ENCODE results near the gene PAX6. TPM values are rescaled to one million over a fixed set of nuclear protein-coding genes. Genes with fewer than 3 reads are reported as not detected.
"Not testable (repeated sequence)": the region's sequence is repeated elsewhere in the genome, so short reads cannot be mapped to it uniquely, and the experiment has no call there.

Gene PAX6
- total RNA-seq, 1 experiment from 2014 or later: 0.13 TPM

- in situ Hi-C loops (cut with HindIII; ENCODE audit: low pct_unique_long_range_greater_than_20kb, low sequenced_read_pairs): no loop called here
- no peak for DNase-seq (ENCODE audit: low read depth, low spot score)
These were observed 49.5 kb downstream of the PAX6 start for GRCh38 chr11:31761636-31762035.

DNA sequence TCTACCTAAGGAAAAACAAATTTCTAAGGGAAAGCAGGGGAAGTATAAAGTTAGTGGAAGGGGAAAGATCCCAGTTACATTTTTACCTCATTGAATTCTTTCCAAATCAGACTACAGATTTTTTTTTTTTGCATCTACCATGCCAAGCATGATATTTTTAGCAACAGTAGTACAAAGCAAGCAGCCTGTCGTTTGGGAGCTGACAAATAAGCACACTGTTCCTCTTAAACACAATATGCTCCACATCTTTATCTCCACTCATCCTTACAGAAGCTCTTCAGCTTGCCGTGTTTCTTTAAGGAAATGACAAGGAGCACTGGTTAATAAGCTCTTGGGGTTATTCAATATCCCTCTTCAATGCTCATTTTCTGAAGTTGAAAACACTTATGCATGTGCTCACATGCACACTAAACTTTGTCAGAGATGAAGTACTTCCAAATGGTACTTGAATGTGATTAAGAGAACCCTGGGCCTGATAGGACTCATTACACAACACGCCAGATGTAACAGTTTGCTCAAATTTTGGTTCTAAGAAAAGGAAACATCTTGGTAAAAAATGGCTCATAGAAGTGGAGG, 53.8 kb downstream of the PAX6 start:
- in situ Hi-C loops (cut with HindIII; ENCODE audit: low pct_unique_long_range_greater_than_20kb, low sequenced_read_pairs): no loop called here
- DNase-seq (ENCODE audit: low read depth, low spot score): no peak

DNA sequence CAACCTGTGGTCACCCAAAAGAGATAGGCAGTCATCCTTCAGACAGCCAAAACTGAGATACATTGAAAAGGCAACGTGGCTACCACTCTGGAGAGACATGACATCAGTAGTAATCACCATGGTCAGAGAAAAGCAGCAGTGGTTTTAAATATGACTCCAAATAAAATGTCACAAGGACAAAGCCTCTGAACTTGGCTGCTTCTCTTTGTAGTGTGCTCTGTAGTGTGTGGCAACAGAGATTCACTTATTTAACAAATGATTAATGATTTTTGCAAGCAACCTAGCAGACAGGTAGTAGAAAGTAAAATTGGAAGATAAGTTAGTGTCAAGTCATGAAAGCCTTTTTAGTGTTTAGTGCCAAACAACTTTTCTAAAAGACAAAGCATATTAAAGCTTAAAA, 63.5 kb downstream of the PAX6 start:
- in situ Hi-C loops (cut with HindIII; ENCODE audit: low pct_unique_long_range_greater_than_20kb, low sequenced_read_pairs): no loop called here
- no peak for DNase-seq (ENCODE audit: low read depth, low spot score)

DNA sequence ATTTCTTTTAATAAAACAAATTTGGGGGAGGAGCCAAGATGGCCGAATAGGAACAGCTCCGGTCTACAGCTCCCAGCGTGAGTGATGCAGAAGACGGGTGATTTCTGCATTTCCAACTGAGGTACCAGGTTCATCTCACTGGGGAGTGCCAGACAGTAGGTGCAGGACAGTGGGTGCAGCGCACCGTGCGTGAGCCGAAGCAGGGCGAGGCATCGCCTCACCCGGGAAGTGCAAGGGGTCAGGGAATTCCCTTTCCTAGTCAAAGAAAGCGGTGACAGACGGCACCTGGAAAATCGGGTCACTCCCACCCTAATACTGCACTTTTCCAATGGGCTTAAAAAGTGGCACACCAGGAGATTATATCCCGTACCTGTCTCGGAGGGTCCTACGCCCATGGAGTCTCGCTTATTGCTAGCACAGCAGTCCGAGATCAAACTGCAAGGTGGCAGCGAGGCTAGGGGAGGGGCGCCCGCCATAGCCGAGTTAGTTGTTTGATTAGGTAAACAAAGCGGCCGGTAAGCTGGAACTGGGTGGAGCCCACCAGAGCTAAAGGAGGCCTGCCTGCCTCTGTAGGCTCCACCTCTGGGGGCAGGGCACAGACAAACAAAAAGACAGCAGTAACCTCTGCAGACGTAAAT, 70.3 kb downstream of the PAX6 start:
- in situ Hi-C loops (cut with HindIII; ENCODE audit: low pct_unique_long_range_greater_than_20kb, low sequenced_read_pairs); DNase-seq (ENCODE audit: low read depth, low spot score): not testable (repeated sequence)

- no peak for DNase-seq (ENCODE audit: low read depth, low spot score)
- in situ Hi-C loops (cut with HindIII; ENCODE audit: low pct_unique_long_range_greater_than_20kb, low sequenced_read_pairs): no loop called here
These were observed 71.0 kb downstream of the PAX6 start for GRCh38 chr11:31740131-31740530.

All from SK-MEL-5 (cell line).